Measurements from ENCODE around the gene NXN.

- no peak for TF ChIP-seq EZH2phosphoT487 (IDR thresholded peaks at IDR 0.05; ENCODE audit: borderline replicate concordance, low read length)
- TF ChIP-seq CTCF (conservative IDR thresholded peaks at IDR 0.05; ENCODE audit: low read depth, low read length): no peak
- TF ChIP-seq EZH2 (IDR thresholded peaks at IDR 0.05; ENCODE audit: low read length, unreplicated experiment): no peak
Observed at GRCh38 chr17:773016-773415, 206.6 kb downstream of the NXN start.
